Spleen (tissue), 11 donors: Measurements from ENCODE around the gene GALNT18. TPM values are rescaled to one million over a fixed set of nuclear protein-coding genes. Genes with fewer than 3 reads are reported as not detected.

ENCODE experiments used
- DNase-seq: peaks from one replicate; pipeline ENCODE4 v3.0.0-alpha.2; 2020
- H3K27ac ChIP-seq, 8 donors: fragments of 200-600 bp; sonication (generic) in 7 of 8; 1 replicate in 4 of 8; 2 replicates in 4 of 8; pipeline versions ENCODE4 v1.5.0 to v1.8.0; 2016 to 2021; ENCODE audit warnings: inconsistent platforms in 4 of 8, mild to moderate bottlenecking in 4 of 8, moderate library complexity in 1 of 8
- H3K27me3 ChIP-seq, 7 donors: fragments of 200-600 bp; sonication (generic) in 6 of 7; replicated peaks in 1 of 7; 1 replicate in 4 of 7; 2 replicates in 3 of 7; pipeline versions ENCODE4 v1.5.0 to v1.8.0; 2016 to 2021; ENCODE audit warnings: inconsistent platforms in 3 of 7, mild to moderate bottlenecking in 1 of 7
- H3K36me3 ChIP-seq, 6 donors: fragments of 200-600 bp; sonication (generic) in 5 of 6; 1 replicate in 4 of 6; 2 replicates in 2 of 6; pipeline versions ENCODE4 v1.5.0 to v1.8.0; 2016 to 2021; ENCODE audit warnings: inconsistent platforms in 2 of 6
- H3K4me1 ChIP-seq, 6 donors: fragments of 200-600 bp; sonication (generic) in 5 of 6; 1 replicate in 3 of 6; 2 replicates in 3 of 6; pipeline versions ENCODE4 v1.5.0 to v1.8.0; 2016 to 2021; ENCODE audit warnings: inconsistent platforms in 3 of 6
- H3K4me3 ChIP-seq, 8 donors: fragments of 200-600 bp; sonication (generic) in 7 of 8; 1 replicate in 4 of 8; 2 replicates in 4 of 8; pipeline versions ENCODE4 v1.5.0 to v1.8.0; 2016 to 2021; ENCODE audit warnings: inconsistent platforms in 4 of 8, mild to moderate bottlenecking in 4 of 8, moderate library complexity in 2 of 8
- H3K9me3 ChIP-seq, 8 donors: fragments of 200-600 bp; sonication (generic) in 7 of 8; 1 replicate in 4 of 8; 2 replicates in 4 of 8; pipeline versions ENCODE4 v1.5.0 to v1.8.0; 2016 to 2021; ENCODE audit warnings: inconsistent platforms in 4 of 8
- CTCF ChIP-seq, 11 experiments: fragments of 200-600 bp in 7 of 11; fragments of 450-650 bp in 4 of 11; sonication (generic) in 4 of 11; IDR thresholded peaks in 8 of 11; conservative IDR thresholded peaks in 3 of 11; 1 replicate in 7 of 11; 2 replicates in 4 of 11; pipeline versions ENCODE4 v1.4.0 to v1.8.0; 2016 to 2021; ENCODE audit warnings: antibody characterized with exemption in 11 of 11, inconsistent platforms in 4 of 11, mild to moderate bottlenecking in 1 of 11
- POLR2A ChIP-seq, 3 donors: fragments of 450-650 bp; IDR thresholded peaks; one replicate each; pipeline ENCODE4 v1.5.1; 2017; ENCODE audit warnings: antibody characterized with exemption in 3 of 3, mild to moderate bottlenecking in 1 of 3
- POLR2AphosphoS5 ChIP-seq, 3 donors: sonication (generic); formaldehyde crosslinking; IDR thresholded peaks; one replicate each; pipeline ENCODE4 v1.5.1; 2017; ENCODE audit warnings: antibody characterized with exemption in 3 of 3
- WGBS, 5 donors: extraction: QIAGEN DNeasy Blood & Tissue Kit in 3 of 5; methylation state at CpG; one replicate each; pipeline versions ENCODE4 v1.1.5 to v1.1.7; 2013 to 2018; 5-methylcytosine and 5-hydroxymethylcytosine counted together
- intact Hi-C: fragments of 100-400 bp; cut with DNase I; formaldehyde crosslinking; loops from one replicate; pipeline ENCODE4 v1.15.0; 2023; ENCODE audit warnings: low total_unique reads
- polyA plus RNA-seq, 3 donors: library from polyadenylated mRNA; stranded (reverse); fragments of 200-250 nt; gene quantifications; one replicate each; pipeline ENCODE4 v1.2.1, GENCODE V29; 2013
- total RNA-seq, 7 donors: library from RNA; depleted of rRNA in 3 of 7; stranded (reverse); fragments of >200 nt in 3 of 7; fragmentation: NEBNext Ultra II Directional in 4 of 7; extraction: Animal tissue kit (Norgen Biotek cat#: 25700) in 4 of 7; gene quantifications; one replicate each; pipeline versions ENCODE4 v1.1.0 to v1.2.1, GENCODE V29; 2016 to 2021
- donor health status: healthy with polysubstance abuse.
- donor health status: DM: no; HTN: no; CAD: no; lungs with moderate emphysema.
- donor health status: DM: no; HTN: no; CAD: no.
- donor health status: Bipolar disorder and iron deficiency.
- donor health status: healthy.
- donor health status: DM: no; HTN: no; CAD: no.
- donor health status: DM: yes; HTN: yes; CAD: no.

GALNT18 gene
- total and polyA plus RNA-seq, 10 donors = 0.87 to 6.9 (median 3.9) TPM

- intact Hi-C loops = no loop called here
- no peaks in the 10 kb centered on the region for H3K36me3 ChIP-seq
- 92 to 98% (median 93%) methylated on average over 12 to 13 of the region's 13 CpGs for WGBS, 5 donors
- H3K27ac ChIP-seq = no peak overlapping the region
- no peak for TF ChIP-seq POLR2AphosphoS5 (IDR thresholded peaks at IDR 0.05)
- no peak for TF ChIP-seq CTCF (IDR thresholded peaks at IDR 0.05 in 8 of 11, conservative IDR thresholded peaks at IDR 0.05 in 3 of 11)
- TF ChIP-seq POLR2A (IDR thresholded peaks at IDR 0.05) = no peak
- H3K27me3 ChIP-seq = no peaks in the 10 kb centered on the region
- no peaks in the 10 kb centered on the region for H3K4me1 ChIP-seq
- no peak for DNase-seq
- H3K9me3 ChIP-seq = no peaks in the 10 kb centered on the region
- H3K4me3 ChIP-seq = no peak overlapping the region
Measured at GRCh38 chr11:11444027-11444803, 177.6 kb downstream of the GALNT18 start.

DNA sequence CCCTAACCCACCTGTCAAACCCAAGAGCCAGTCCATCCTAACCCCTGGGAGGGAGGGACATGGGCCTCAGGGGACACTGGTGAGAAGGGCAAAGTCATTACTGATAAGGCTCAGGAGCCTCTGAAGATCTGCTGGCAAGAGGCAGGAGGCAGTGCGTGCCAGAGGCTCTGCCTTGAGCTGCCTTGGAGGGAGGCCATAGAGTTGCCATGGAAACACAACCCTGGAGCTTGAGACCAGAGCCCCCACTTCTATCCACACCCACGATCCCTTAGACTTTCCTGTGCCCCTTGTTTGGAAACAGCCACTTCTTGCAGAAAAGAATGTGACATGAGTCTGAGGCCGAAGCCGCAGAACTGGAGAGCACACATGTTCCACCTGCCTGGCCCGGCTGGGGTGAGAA is 179.0 kb downstream of the GALNT18 start:
- Histone ChIP-seq H3K9me3 (no peaks in the 10 kb centered on the region), H3K27ac (no peak overlapping the region)

DNA sequence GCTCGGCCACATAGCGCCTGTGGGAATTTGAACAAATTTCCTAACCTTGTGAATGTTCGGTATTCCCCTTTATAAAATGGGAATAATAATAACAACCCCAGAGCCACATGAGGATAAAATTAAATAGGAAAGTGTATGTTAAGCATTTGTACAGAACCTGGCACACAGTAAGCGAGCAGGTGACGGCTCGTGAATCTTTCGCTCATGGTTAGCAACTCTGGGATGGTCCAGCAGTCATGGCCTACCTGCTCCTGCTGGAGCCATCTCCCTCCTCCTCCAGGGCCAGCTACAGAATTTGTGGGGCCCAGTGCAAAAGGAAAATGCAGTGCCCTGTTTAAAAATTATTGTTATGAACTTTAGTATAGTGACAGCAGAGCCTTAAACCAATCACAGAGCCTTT is 180.3 kb downstream of the GALNT18 start:
- Histone ChIP-seq H3K27ac (no peak overlapping the region), H3K4me3 (no peak overlapping the region), H3K9me3 (no peaks in the 10 kb centered on the region), H3K4me1 (no peaks in the 10 kb centered on the region), H3K36me3 (no peaks in the 10 kb centered on the region), H3K27me3 (peaks cover 0 to 5% (median 0%) of the 10 kb centered on the region in 7 donors)
- TF ChIP-seq POLR2AphosphoS5 (IDR thresholded peaks at IDR 0.05) (no peak), CTCF (IDR thresholded peaks at IDR 0.05 in 8 of 11, conservative IDR thresholded peaks at IDR 0.05 in 3 of 11) (no peak), POLR2A (IDR thresholded peaks at IDR 0.05) (no peak)
- intact Hi-C loops = no loop called here
- DNase-seq = no peak
- WGBS, 5 donors = 93 to 99% (median 98%) methylated on average over 7 of the region's 7 CpGs

More for the DNA sequence above, 179.0 kb downstream of the GALNT18 start:
- H3K36me3 ChIP-seq = no peaks in the 10 kb centered on the region
- H3K4me1 ChIP-seq = no peaks in the 10 kb centered on the region
- 88 to 94% (median 89%) methylated on average over 4 to 5 of the region's 5 CpGs for whole genome bisulfite sequencing, 5 donors
- intact Hi-C loops = no loop called here
- no peak for TF ChIP-seq CTCF (IDR thresholded peaks at IDR 0.05 in 8 of 11, conservative IDR thresholded peaks at IDR 0.05 in 3 of 11)
- TF ChIP-seq POLR2A (IDR thresholded peaks at IDR 0.05) = no peak
- no peak for TF ChIP-seq POLR2AphosphoS5 (IDR thresholded peaks at IDR 0.05)
- no peak for DNase-seq
- H3K4me3 ChIP-seq = no peak overlapping the region
- no peaks in the 10 kb centered on the region for H3K27me3 ChIP-seq

GRCh38 chr11:11441091-11441490 is 180.7 kb downstream of the GALNT18 start:
- TF ChIP-seq POLR2AphosphoS5 (IDR thresholded peaks at IDR 0.05) = no peak
- no peak for TF ChIP-seq CTCF (IDR thresholded peaks at IDR 0.05 in 8 of 11, conservative IDR thresholded peaks at IDR 0.05 in 3 of 11)
- TF ChIP-seq POLR2A (IDR thresholded peaks at IDR 0.05) = no peak
- WGBS, 5 donors = 73 to 88% (median 79%) methylated on average over 1 of the region's 1 CpG
- intact Hi-C loops = no loop called here

More at GRCh38 chr11:11441091-11441490, 180.7 kb downstream of the GALNT18 start:
- H3K4me3 ChIP-seq = no peak overlapping the region
- H3K9me3 ChIP-seq = no peaks in the 10 kb centered on the region
- H3K4me1 ChIP-seq = no peaks in the 10 kb centered on the region
- peaks cover 0 to 5% (median 0%) of the 10 kb centered on the region in 7 donors for H3K27me3 ChIP-seq
- no peak for DNase-seq
- H3K27ac ChIP-seq = no peak overlapping the region
- H3K36me3 ChIP-seq = no peaks in the 10 kb centered on the region
